IPS-18a (cell line): ENCODE results near the gene DLX3.

ENCODE experiments used
- H3K27ac ChIP-seq: one replicate; pipeline ENCODE4 v1.5.1; 2013; ENCODE audit warnings: low read length
- H3K27me3 ChIP-seq: one replicate; pipeline ENCODE4 v1.6.1; 2013; ENCODE audit warnings: mild to moderate bottlenecking, low read length; ENCODE audit not compliant: control insufficient read depth, insufficient read depth
- H3K36me3 ChIP-seq: one replicate; pipeline ENCODE4 v1.6.1; 2013; ENCODE audit warnings: low read depth, low read length; ENCODE audit not compliant: control insufficient read depth
- H3K4me1 ChIP-seq: one replicate; pipeline ENCODE4 v1.6.1; 2013; ENCODE audit warnings: low read depth, low read length; ENCODE audit not compliant: control insufficient read depth
- H3K4me3 ChIP-seq: one replicate; pipeline ENCODE4 v1.5.1; 2013; ENCODE audit warnings: low read length
- H3K9ac ChIP-seq: one replicate; pipeline ENCODE4 v1.6.1; 2013; ENCODE audit warnings: mild to moderate bottlenecking, low read length, moderate library complexity
- H3K9me3 ChIP-seq: one replicate; pipeline ENCODE4 v1.6.1; 2013; ENCODE audit warnings: low read depth, low read length; ENCODE audit not compliant: control insufficient read depth

DLX3 gene

DNA sequence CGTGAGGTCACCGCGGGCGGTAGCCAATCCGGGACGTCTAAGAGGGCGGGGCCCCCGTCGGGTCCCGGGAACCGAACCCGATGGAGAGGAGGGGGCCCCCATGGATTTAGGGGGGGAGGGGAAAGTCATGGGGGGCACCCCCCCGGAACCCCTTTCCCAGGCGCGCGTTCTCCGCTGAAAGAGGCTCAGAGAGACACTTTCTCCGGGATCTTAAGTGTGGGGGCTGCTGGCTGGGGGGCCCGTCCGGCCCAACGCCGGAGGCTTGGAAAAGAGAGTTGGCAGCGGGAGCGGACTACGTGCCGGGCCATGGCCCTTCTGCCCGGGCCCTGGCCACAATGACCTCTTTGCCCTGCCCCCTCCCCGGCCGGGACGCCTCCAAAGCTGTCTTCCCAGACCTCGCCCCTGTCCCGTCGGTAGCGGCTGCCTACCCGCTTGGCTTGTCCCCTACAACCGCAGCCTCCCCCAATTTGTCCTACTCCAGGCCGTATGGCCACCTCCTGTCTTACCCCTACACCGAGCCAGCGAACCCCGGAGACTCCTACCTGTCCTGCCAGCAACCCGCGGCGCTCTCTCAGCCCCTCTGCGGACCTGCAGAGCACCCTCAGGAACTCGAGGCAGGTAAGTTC is 25.8 kb downstream of the DLX3 start, which contains the start of gene DLX4:
DLX4 (plus strand) TSS at position 57 of the 626 bp plus-strand sequence; CDS start at position 336, 279 bp downstream.
- no peak within 1 kb of the TSS for H3K9ac ChIP-seq
- H3K27ac ChIP-seq, result no peak within 1 kb of the TSS
- no peaks in the 10 kb centered on the region for H3K36me3 ChIP-seq
- H3K27me3 ChIP-seq, result peaks cover 100% of the 10 kb centered on the region
- H3K4me3 ChIP-seq, result peak within 1 kb of the TSS; percentile 73
- peaks cover 10% of the 10 kb centered on the region for H3K4me1 ChIP-seq
- no peaks in the 10 kb centered on the region for H3K9me3 ChIP-seq

DNA sequence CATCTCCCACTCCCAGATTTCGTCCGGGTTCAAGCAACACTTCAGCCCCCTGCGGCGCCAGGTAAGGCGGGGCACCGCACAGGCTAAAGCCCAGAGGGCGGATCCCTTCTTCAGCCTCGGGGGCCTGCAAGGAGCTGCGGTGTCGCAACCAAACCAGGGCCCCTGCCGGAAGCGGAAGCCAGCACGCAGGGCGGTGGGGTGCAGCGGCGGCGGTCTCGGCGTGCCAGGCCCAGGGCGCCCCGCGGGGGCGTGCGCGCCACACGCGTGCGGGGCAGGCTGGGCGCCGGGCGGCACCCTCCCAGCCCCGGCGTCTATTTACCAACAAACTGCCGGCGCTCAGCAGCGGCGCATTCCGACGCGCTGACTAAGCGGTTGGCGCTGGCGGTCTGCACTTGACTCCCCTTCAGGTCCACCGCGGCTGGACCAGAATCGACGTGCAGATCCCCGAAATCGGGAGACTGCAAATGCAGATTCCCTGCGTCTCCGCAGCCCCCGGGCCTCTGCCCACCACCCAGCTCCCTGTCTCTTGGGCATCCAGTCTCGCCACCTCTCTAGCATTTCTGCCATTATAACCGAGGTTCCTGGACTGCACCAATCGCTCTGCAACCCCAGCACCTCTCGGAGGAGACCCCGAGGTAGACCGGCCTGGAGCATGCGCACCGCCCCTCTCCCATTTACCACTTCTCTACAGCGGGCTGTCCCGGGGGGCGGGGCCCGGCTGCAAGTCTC is 26.5 kb downstream of the DLX3 start:
- Histone ChIP-seq H3K27me3 (peaks cover 100% of the 10 kb centered on the region), H3K27ac (no peak overlapping the region)

DNA sequence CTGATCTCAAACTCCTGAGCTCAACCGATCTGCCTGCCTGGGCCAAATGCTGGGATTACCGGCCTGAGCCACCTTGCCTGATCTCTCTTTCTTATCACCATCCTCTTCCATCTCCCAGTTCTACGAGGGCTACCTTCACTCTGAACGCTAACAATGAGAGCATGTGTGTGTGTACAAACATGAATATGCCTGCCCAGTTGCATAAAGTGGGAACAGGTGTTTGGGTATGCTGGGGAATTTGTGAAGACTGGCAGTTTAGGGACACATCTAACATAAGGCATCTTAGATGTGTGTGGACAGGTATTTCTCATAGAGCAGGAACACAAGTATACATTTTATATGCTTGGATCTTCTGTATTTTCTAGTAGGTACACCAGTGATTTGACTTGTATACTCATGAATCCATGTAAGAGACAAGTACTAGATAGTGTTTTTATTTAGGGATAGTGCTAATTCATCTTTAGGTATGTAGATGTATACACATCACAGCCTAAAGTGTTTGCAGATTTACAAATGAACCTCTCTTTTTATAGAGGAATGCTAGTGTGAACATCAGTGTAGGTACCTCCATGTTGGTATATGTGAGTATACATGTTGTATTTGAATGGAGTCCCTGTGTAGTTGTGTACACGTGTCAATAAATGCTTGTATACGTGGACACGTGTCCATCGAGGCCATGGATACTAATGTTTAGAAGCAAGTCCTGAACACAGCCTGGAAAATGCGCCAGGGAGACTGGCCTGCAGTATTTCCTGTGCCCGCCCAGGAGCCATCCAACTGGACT is 27.2 kb downstream of the DLX3 start:
- Histone ChIP-seq H3K4me3 (peak overlapping the region; percentile 73), H3K36me3 (no peaks in the 10 kb centered on the region), H3K9ac (no peak overlapping the region), H3K27me3 (peaks cover 100% of the 10 kb centered on the region), H3K27ac (no peak overlapping the region), H3K9me3 (no peaks in the 10 kb centered on the region), H3K4me1 (peaks cover 21% of the 10 kb centered on the region)

More for the DNA sequence above, 26.5 kb downstream of the DLX3 start:
- Histone ChIP-seq H3K9me3 (no peaks in the 10 kb centered on the region), H3K4me1 (peaks cover 13% of the 10 kb centered on the region), H3K9ac (no peak overlapping the region), H3K36me3 (no peaks in the 10 kb centered on the region), H3K4me3 (peak overlapping the region; percentile 73)

DNA sequence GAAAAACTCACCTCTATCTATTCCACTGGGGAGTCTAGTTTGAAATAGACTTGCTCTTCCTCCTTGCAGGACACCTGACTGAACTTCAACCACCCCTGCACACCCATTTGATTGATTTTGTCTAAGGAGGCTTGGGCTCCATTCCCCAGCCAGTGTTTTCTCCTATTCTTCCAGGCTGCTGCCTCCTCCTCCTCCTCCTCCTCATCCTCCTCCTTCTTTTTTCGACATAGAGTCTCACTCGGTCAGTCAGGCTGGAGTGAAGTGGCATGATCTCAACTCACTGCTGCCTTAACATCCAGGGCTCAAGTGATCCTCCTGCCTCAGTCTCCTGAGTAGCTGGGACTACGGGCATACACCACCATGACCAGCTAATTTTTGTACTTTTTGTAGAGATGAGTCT is 27.8 kb downstream of the DLX3 start:
- Histone ChIP-seq H3K27ac (no peak overlapping the region), H3K4me1 (peaks cover 25% of the 10 kb centered on the region), H3K27me3 (peaks cover 100% of the 10 kb centered on the region), H3K9ac (no peak overlapping the region), H3K36me3 (no peaks in the 10 kb centered on the region), H3K4me3 (no peak overlapping the region), H3K9me3 (no peaks in the 10 kb centered on the region)

DNA sequence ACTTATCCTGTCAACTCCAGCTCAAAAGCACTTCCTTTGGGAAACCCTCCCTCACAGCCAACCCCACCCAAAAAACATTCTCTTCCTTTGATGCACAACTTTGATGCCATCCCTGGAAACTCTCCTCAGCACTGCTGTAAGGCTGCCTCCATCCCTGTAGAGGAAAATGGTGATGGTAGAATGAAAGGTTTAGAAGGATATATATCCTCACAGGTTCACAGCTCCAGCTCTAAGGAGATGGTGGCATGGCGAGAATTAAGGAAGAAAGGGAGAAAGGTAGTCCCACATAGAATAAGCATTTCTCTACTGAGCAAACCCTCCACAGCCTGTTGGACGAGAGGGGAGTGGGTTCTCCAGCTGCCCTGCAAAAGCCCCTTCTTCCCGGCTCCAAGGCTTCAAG is 28.3 kb downstream of the DLX3 start:
- Histone ChIP-seq H3K9ac (no peak overlapping the region), H3K4me3 (no peak overlapping the region), H3K4me1 (peaks cover 24% of the 10 kb centered on the region), H3K27me3 (peaks cover 100% of the 10 kb centered on the region), H3K27ac (no peak overlapping the region), H3K36me3 (no peaks in the 10 kb centered on the region), H3K9me3 (no peaks in the 10 kb centered on the region)

DNA sequence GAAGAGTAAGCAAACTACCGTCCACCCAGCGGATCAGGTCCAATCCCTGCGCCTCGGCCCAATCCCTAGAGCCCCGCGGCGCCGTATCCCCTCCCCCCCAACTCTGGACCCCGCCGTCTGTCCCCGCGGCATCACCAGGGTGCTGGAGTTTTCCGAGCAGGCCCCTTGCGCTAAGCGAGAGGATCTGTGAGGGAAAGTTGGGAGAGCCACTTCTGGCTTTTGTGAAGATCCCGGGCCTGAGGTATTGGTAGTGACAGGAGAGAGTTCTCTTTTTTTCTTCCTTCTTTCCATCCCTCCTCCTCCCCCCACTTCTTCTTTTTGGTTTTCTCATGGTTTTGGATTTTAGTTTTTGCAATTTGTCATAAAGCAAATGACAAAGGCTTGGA is 29.5 kb downstream of the DLX3 start:
- no peaks in the 10 kb centered on the region for H3K36me3 ChIP-seq
- no peaks in the 10 kb centered on the region for H3K9me3 ChIP-seq
- H3K4me3 ChIP-seq, result peak overlapping the region; percentile 44
- H3K4me1 ChIP-seq, result peaks cover 23% of the 10 kb centered on the region
- no peak overlapping the region for H3K27ac ChIP-seq
- no peak overlapping the region for H3K9ac ChIP-seq
- H3K27me3 ChIP-seq, result peaks cover 96% of the 10 kb centered on the region

DNA sequence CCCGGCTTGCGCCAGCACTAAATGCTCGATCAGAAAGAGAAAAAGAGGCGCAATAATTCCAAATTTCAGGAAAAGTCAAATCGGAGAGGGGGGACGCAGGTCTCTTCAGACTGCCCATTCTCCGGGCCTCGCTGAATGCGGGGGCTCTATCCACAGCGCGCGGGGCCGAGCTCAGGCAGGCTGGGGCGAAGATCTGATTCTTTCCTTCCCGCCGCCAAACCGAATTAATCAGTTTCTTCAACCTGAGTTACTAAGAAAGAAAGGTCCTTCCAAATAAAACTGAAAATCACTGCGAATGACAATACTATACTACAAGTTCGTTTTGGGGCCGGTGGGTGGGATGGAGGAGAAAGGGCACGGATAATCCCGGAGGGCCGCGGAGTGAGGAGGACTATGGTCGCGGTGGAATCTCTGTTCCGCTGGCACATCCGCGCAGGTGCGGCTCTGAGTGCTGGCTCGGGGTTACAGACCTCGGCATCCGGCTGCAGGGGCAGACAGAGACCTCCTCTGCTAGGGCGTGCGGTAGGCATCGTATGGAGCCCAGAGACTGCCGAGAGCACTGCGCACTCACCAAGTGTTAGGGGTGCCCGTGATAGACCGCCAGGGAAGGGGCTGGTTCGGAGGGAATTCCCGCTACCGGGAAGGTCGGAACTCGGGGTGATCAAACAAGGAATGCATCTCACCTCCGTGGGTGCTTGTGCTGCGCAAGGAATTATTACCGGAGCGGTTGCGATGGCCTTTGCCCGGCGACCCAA is 30.1 kb downstream of the DLX3 start:
- Histone ChIP-seq H3K4me1 (peaks cover 23% of the 10 kb centered on the region), H3K36me3 (no peaks in the 10 kb centered on the region), H3K9ac (no peak overlapping the region), H3K27ac (no peak overlapping the region), H3K9me3 (no peaks in the 10 kb centered on the region), H3K4me3 (peak overlapping the region; percentile 44), H3K27me3 (peaks cover 91% of the 10 kb centered on the region)

DNA sequence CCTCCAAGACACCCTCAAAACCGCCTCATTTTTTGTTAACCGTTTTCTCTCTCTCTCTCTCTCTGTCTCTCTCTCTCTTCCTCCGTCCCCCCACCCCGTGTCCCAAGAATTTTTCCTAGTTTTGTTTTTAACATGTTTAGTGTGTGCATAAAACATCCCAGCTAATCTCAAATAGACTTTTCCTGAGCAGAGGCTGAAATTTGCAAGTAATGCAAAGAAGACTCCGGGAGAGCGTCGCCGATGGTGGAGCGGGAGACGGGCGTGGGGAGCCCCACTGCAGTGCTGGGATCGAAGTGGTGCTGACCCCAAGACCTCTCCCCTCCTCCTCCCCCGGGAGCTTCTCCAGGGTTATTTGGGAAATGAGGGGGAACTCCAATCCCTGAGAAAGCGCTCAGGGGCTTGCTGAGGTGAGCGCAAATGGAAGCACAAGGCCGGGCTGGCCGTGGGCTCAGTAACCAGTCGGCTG is 30.7 kb downstream of the DLX3 start:
- Histone ChIP-seq H3K27me3 (peaks cover 88% of the 10 kb centered on the region), H3K4me3 (peak overlapping the region; percentile 44), H3K9ac (no peak overlapping the region), H3K27ac (no peak overlapping the region), H3K9me3 (no peaks in the 10 kb centered on the region), H3K4me1 (peaks cover 23% of the 10 kb centered on the region), H3K36me3 (no peaks in the 10 kb centered on the region)

DNA sequence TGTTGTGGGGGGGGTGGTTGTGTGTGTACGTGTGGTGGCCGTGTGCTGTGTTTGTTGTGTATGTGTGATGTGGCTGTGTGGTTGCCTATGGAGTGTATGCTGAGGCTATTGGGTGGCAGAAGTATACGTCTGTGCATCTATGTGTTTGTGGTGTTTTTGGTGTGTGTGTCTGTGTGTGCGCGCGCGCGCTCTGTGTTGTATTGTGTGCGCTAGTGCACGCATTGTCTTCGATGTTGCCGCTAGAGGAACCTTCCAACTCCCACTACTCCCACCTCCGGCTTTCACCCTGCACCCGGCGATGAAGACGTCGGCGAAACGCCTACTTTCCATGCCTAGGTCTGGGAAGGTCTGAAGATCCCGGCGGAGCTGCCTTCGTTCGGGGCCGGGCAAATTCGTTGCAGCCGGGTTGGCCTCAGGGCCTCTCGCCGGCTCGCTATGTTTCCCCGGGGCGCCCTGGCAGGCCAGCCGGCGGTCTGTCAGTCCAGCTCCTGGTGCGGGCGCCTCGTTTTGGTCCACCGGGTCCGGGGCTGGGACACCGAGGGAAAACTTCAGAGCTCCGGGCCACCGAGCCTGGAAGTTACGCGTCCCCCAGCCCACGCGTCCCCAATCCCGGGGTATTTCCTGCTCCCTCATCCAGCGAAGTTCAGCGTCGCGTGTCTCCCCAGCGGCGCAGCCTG is 31.3 kb downstream of the DLX3 start:
- Histone ChIP-seq H3K27me3 (peaks cover 88% of the 10 kb centered on the region), H3K9me3 (no peaks in the 10 kb centered on the region), H3K4me3 (peak overlapping the region; percentile 44), H3K36me3 (no peaks in the 10 kb centered on the region), H3K9ac (no peak overlapping the region), H3K4me1 (peaks cover 23% of the 10 kb centered on the region), H3K27ac (no peak overlapping the region)

DNA sequence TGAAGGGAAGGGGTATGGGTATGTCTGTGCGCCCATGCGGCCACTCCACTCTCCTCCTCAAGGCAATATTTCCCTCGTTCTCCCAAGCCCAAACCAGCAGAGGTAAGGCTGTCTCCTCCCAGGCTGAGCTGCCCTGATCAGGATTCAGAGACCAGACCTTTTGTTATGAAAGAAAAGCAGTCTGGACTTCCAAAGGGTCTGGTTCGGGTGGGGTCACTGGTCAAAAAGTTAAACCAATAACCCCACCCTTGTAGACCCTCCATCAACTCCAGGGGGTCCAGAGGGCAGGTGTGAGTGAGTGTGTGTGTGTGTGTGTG is 31.8 kb downstream of the DLX3 start:
- H3K27me3 ChIP-seq, result peaks cover 85% of the 10 kb centered on the region
- peaks cover 23% of the 10 kb centered on the region for H3K4me1 ChIP-seq
- H3K36me3 ChIP-seq, result no peaks in the 10 kb centered on the region
- H3K27ac ChIP-seq, result no peak overlapping the region
- H3K9ac ChIP-seq, result no peak overlapping the region
- peak overlapping the region; percentile 44 for H3K4me3 ChIP-seq
- H3K9me3 ChIP-seq, result no peaks in the 10 kb centered on the region
